Measurements from ENCODE around the gene RAD23A.

DNA sequence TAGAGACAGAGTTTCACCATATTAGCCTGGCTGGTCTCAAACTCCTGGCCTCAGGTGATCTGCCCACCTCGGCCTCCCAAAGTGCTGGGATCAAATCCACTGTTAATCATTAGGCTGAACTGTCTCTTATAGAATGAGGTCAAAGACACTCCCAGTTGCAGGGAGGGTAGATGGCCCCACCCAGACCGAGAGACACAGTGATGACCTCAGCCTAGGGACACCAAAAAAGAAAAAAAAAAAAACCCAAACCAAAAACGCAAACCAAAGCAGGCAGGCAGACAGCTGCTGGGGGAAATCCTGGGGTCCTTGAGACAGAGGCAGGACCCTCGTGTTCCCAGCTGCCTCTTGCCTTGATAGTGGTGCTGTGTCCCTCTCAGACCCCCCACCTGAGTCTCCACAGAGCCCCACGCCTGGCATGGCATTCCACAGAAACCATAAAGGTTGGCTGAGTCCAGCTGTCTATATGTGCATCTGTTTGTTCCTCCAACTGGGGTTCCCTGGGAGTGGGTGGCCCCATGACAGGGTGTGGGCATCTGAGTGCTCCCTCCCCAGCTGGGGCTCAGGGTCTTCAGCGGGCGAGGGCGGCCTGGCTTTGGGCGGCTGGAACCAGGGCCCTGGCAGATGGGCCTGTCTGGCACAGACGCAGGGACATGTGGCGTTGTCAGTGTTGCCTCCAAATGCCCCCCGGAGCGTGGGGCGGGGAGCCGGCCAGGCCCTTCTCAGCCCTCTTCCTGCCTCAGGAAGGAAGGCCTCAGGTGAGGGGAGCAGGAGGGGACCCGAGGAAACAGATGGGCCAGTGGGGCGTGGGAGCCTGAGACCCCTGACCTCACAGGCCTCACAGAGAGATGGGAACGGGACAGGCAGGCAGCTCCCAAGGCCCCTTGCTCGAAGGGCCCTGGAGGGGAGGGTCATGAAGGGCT, 28.9 kb downstream of the RAD23A start:
- TF ChIP-seq ZBTB10 (tag by site-specific recombination; IDR thresholded peaks at IDR 0.05) (no peak), CTCF (tag by site-specific recombination; IDR thresholded peaks at IDR 0.05) (no peak), ZNF138 (tag by site-specific recombination; IDR thresholded peaks at IDR 0.05; ENCODE audit: borderline replicate concordance) (no peak), ZNF585B (tag by site-specific recombination; IDR thresholded peaks at IDR 0.05) (no peak), YY1 (tag by site-specific recombination; IDR thresholded peaks at IDR 0.05) (no peak)

Data from HEK293 (cell line).